ENCODE measurements around the gene BAIAP2L2.
"Not testable (repeated sequence)": the region's sequence is repeated elsewhere in the genome, so short reads cannot be mapped to it uniquely, and the experiment has no call there.

BAIAP2L2 gene

GRCh38 chr22:38129021-38129420 lies 18.5 kb upstream of the BAIAP2L2 start:
- DNase-seq (ENCODE audit: low read depth, low spot score) = no peak

GRCh38 chr22:38127869-38128268 lies 17.4 kb upstream of the BAIAP2L2 start:
- DNase-seq (ENCODE audit: low read depth, low spot score) = no peak

- no peak for DNase-seq (ENCODE audit: low read depth, low spot score)
These were observed 16.6 kb upstream of the BAIAP2L2 start for GRCh38 chr22:38126928-38127668.

GRCh38 chr22:38125751-38126201 lies 15.3 kb upstream of the BAIAP2L2 start:
- no peak for DNase-seq (ENCODE audit: low read depth, low spot score)

- no peak for DNase-seq (ENCODE audit: low read depth, low spot score)
These were observed 14.6 kb upstream of the BAIAP2L2 start for GRCh38 chr22:38125038-38125610.

- DNase-seq (ENCODE audit: low read depth, low spot score) = no peak
These were observed 13.9 kb upstream of the BAIAP2L2 start for GRCh38 chr22:38124236-38124974.

- no peak for DNase-seq (ENCODE audit: low read depth, low spot score)
These were observed 12.1 kb upstream of the BAIAP2L2 start for GRCh38 chr22:38122616-38123015.

GRCh38 chr22:38120359-38121110 lies 10.1 kb upstream of the BAIAP2L2 start:
- no peak for DNase-seq (ENCODE audit: low read depth, low spot score)

- not testable (repeated sequence) for DNase-seq (ENCODE audit: low read depth, low spot score)
These were observed 8.3 kb upstream of the BAIAP2L2 start for GRCh38 chr22:38118747-38119146.

GRCh38 chr22:38118182-38118581 lies 7.7 kb upstream of the BAIAP2L2 start:
- no peak for DNase-seq (ENCODE audit: low read depth, low spot score)

- DNase-seq (ENCODE audit: low read depth, low spot score) = not testable (repeated sequence)
These were observed 7.1 kb upstream of the BAIAP2L2 start for GRCh38 chr22:38117556-38117955.

GRCh38 chr22:38115423-38116205 lies 5.1 kb upstream of the BAIAP2L2 start:
- no peak for DNase-seq (ENCODE audit: low read depth, low spot score)

- DNase-seq (ENCODE audit: low read depth, low spot score) = no peak
These were observed 4.3 kb upstream of the BAIAP2L2 start for GRCh38 chr22:38114484-38115398.

- no peak for DNase-seq (ENCODE audit: low read depth, low spot score)
These were observed 1.9 kb upstream of the BAIAP2L2 start for GRCh38 chr22:38112381-38112780.

- no peak for DNase-seq (ENCODE audit: low read depth, low spot score)
These were observed 1.5 kb upstream of the BAIAP2L2 start for GRCh38 chr22:38111925-38112355.

GRCh38 chr22:38110863-38111852 lies 674 bp upstream of the BAIAP2L2 start:
- DNase-seq (ENCODE audit: low read depth, low spot score) = no peak

- no peak for DNase-seq (ENCODE audit: low read depth, low spot score)
These were observed 998 bp downstream of the BAIAP2L2 start for GRCh38 chr22:38109371-38110001.

All from iPS DF 19.7 (cell line).